ENCODE results near the gene PRKN.

Gene PRKN

DNA sequence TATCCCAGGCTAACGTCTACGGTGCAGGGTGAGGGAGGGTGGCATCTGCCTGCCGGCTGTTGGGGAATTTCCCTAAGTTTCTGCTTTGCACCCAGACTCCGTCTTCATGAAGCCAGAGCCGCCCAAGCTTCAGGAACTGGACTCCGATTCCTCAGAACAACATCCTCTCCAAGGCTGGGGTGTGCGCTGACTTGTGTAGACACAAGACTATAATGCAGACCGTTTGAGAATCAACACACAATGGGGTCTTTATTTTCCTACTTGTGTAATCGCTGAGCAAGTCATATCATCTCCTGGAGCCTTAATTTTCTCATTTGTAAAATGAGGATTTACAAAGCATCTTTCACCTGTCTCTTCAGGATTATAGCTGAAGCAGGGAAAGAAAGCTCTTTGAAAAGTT, 1293.2 kb downstream of the PRKN start:
- Histone ChIP-seq H3K36me3 (ENCODE audit: insufficient read depth, low read length) (no peaks in the 10 kb centered on the region), H3K79me2 (ENCODE audit: insufficient read depth, low read length) (no peaks in the 10 kb centered on the region), H3K4me2 (ENCODE audit: low read length) (no peak overlapping the region), H3K9me2 (ENCODE audit: low read depth, low read length) (no peaks in the 10 kb centered on the region), H3K9me3 (ENCODE audit: low read length) (no peaks in the 10 kb centered on the region), H3K4me1 (ENCODE audit: insufficient read depth, low read length, severe bottlenecking) (no peaks in the 10 kb centered on the region), H3K27ac (ENCODE audit: low read depth, low read length, poor library complexity, severe bottlenecking) (no peak overlapping the region), H3K4me3 (ENCODE audit: low read depth, low read length, poor library complexity, severe bottlenecking) (no peak overlapping the region), H3K27me3 (ENCODE audit: insufficient read depth, low read length) (no peaks in the 10 kb centered on the region; the same call in 1 of the 2 replicates), H3K9ac (ENCODE audit: low read length) (no peak overlapping the region), H2AFZ (ENCODE audit: low read length) (no peak overlapping the region), H4K20me1 (ENCODE audit: insufficient read depth, low read length) (no peaks in the 10 kb centered on the region), H3F3A (ENCODE audit: insufficient read depth, low read length) (no peaks in the 10 kb centered on the region)
- TF ChIP-seq EZH2 (IDR thresholded peaks at IDR 0.05; ENCODE audit: borderline replicate concordance, low read length), result no peak
- TF ChIP-seq, protein P1, sequence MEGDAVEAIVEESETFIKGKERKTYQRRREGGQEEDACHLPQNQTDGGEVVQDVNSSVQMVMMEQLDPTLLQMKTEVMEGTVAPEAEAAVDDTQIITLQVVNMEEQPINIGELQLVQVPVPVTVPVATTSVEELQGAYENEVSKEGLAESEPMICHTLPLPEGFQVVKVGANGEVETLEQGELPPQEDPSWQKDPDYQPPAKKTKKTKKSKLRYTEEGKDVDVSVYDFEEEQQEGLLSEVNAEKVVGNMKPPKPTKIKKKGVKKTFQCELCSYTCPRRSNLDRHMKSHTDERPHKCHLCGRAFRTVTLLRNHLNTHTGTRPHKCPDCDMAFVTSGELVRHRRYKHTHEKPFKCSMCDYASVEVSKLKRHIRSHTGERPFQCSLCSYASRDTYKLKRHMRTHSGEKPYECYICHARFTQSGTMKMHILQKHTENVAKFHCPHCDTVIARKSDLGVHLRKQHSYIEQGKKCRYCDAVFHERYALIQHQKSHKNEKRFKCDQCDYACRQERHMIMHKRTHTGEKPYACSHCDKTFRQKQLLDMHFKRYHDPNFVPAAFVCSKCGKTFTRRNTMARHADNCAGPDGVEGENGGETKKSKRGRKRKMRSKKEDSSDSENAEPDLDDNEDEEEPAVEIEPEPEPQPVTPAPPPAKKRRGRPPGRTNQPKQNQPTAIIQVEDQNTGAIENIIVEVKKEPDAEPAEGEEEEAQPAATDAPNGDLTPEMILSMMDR (IDR thresholded peaks at IDR 0.05; ENCODE audit: low read length), result no peak

DNA sequence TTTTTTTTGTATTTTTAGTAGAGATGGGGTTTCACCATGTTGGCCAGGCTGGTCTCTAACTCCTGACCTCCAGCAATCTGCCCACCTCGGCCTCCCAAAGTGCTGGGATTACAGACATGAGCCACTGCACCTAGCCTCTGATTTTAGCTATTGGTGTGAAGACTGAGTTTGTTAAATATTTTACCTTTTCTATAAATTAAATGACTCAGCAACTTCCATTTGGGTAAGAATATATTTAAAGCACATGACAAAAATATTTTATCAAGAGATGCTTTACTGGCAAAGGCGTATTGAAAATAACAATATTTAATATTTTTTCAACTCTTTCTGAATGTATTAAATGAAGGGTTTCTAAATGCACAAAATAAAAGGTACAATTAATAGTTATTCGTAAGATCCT, 1295.0 kb downstream of the PRKN start:
- Histone ChIP-seq H3K9me3 (ENCODE audit: low read length) (no peaks in the 10 kb centered on the region), H3K36me3 (ENCODE audit: insufficient read depth, low read length) (no peaks in the 10 kb centered on the region), H3K9ac (ENCODE audit: low read length) (no peak overlapping the region), H3K4me3 (ENCODE audit: low read depth, low read length, poor library complexity, severe bottlenecking) (no peak overlapping the region), H3K4me1 (ENCODE audit: insufficient read depth, low read length, severe bottlenecking) (no peaks in the 10 kb centered on the region), H3K79me2 (ENCODE audit: insufficient read depth, low read length) (no peaks in the 10 kb centered on the region), H3K27me3 (ENCODE audit: insufficient read depth, low read length) (no peaks in the 10 kb centered on the region; the same call in 1 of the 2 replicates), H3F3A (ENCODE audit: insufficient read depth, low read length) (no peaks in the 10 kb centered on the region), H3K4me2 (ENCODE audit: low read length) (no peak overlapping the region), H3K9me2 (ENCODE audit: low read depth, low read length) (no peaks in the 10 kb centered on the region), H4K20me1 (ENCODE audit: insufficient read depth, low read length) (no peaks in the 10 kb centered on the region), H2AFZ (ENCODE audit: low read length) (no peak overlapping the region), H3K27ac (ENCODE audit: low read depth, low read length, poor library complexity, severe bottlenecking) (no peak overlapping the region)
- TF ChIP-seq, protein P1 (IDR thresholded peaks at IDR 0.05; ENCODE audit: low read length), result no peak
- TF ChIP-seq EZH2 (IDR thresholded peaks at IDR 0.05; ENCODE audit: borderline replicate concordance, low read length), result no peak

DNA sequence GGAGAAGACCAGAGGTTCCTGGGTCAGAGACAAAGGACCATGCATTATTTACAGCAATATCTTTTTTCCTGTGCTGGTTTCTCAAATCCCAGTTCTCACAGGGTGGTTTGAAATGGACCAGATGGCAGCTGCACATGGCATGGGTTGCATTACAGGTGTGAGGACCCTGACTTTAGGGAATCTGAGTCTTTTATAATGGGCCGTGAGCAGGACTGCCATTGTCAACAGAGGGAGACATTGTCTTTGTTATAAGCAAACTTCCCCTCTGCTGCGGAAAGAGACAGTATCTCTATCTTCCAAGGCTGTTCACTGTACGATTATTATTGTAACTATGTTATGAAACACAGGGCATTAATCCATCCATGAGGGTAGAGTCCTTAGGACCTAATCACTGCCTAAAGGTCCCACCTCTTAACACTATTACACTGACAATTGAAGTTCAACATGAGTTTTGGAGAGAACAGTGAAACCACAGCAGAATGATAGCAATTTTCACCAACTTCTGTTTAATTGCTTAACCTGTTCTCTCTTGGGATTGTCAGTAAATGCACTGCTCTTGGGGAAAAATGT, 1297.6 kb downstream of the PRKN start:
- H3K9me2 ChIP-seq (ENCODE audit: low read depth, low read length), result no peaks in the 10 kb centered on the region
- no peaks in the 10 kb centered on the region; the same call in 1 of the 2 replicates for H3K27me3 ChIP-seq (ENCODE audit: insufficient read depth, low read length)
- H3K4me1 ChIP-seq (ENCODE audit: insufficient read depth, low read length, severe bottlenecking), result no peaks in the 10 kb centered on the region
- no peaks in the 10 kb centered on the region for H3F3A ChIP-seq (ENCODE audit: insufficient read depth, low read length)
- H3K9me3 ChIP-seq (ENCODE audit: low read length), result no peaks in the 10 kb centered on the region
- no peak overlapping the region for H3K4me3 ChIP-seq (ENCODE audit: low read depth, low read length, poor library complexity, severe bottlenecking)
- H3K9ac ChIP-seq (ENCODE audit: low read length), result no peak overlapping the region
- no peaks in the 10 kb centered on the region for H3K36me3 ChIP-seq (ENCODE audit: insufficient read depth, low read length)
- no peaks in the 10 kb centered on the region for H3K79me2 ChIP-seq (ENCODE audit: insufficient read depth, low read length)
- H2AFZ ChIP-seq (ENCODE audit: low read length), result no peak overlapping the region
- no peaks in the 10 kb centered on the region for H4K20me1 ChIP-seq (ENCODE audit: insufficient read depth, low read length)
- TF ChIP-seq, protein P1 (IDR thresholded peaks at IDR 0.05; ENCODE audit: low read length), result peak; percentile 43; the same call in 1 of the 2 replicates
- no peak for TF ChIP-seq EZH2 (IDR thresholded peaks at IDR 0.05; ENCODE audit: borderline replicate concordance, low read length)
- H3K4me2 ChIP-seq (ENCODE audit: low read length), result no peak overlapping the region
- H3K27ac ChIP-seq (ENCODE audit: low read depth, low read length, poor library complexity, severe bottlenecking), result no peak overlapping the region

Measured in OCI-LY1 (cell line).